ENCODE data around the gene RNF212. TPM values are rescaled to one million over a fixed set of nuclear protein-coding genes. Genes with fewer than 3 reads are reported as not detected.

RNF212 gene
- total RNA-seq, 2 experiments from 2014 or later, result 2.4 to 5.6 TPM

GRCh38 chr4:1035510-1035909 lies 77.9 kb downstream of the RNF212 start:
- no peak for DNase-seq
- Mint-ChIP-seq H3K27me3 (no peaks in the 10 kb centered on the region), H3K4me1 (no peaks in the 10 kb centered on the region), H3K9me3 (ENCODE audit: low read depth) (no peaks in the 10 kb centered on the region), H3K36me3 (ENCODE audit: low read depth) (no peaks in the 10 kb centered on the region), H3K27ac (no peak overlapping the region), H3K4me3 (no peak overlapping the region)
- CTCF ChIA-PET, result no interaction called here
- intact Hi-C loops (cut with DNase I, micrococcal nuclease), result no loop called here
- POLR2A ChIA-PET, result no interaction called here
- no peak for ATAC-seq

DNA sequence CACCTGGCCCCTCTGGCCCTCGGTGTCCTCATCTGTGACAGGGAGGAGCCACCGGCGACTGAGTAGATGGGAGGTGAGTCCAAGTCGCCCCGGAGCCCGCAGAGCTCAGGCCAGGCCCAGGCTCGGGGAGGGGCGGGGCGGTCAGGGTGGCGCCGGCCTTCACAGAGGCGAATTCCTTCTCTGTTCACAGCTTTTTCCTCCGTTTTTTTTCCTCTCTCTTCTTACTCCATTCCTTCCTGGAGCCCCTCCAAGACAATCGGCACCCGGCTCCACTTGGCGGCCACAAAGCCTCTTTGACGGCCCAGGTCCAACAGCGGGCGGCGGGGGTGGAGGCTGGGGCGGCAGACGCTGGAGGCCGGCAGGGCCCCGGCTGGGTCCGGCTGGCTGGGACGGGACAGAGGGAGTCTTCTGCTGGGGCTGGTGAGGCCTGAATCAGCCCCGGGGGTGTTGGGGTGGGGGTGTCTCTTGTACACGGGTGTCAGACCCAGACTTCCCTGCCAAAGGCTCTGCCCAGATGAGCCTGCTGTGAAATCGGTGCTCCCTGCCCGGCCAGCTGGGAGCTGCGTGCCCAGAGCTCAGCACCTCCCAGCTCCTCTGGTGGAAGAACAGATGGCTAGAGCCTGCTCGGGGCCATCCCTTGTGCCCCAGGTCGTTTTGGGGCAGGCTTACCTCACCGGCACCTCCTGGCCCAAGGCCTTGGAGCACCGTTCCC lies 79.4 kb downstream of the RNF212 start:
- intact Hi-C loops (cut with DNase I, micrococcal nuclease), result no loop called here
- DNase-seq (no peak), ATAC-seq (no peak)
- Mint-ChIP-seq H3K36me3 (ENCODE audit: low read depth) (no peaks in the 10 kb centered on the region), H3K27ac (no peak overlapping the region), H3K4me3 (no peak overlapping the region), H3K4me1 (no peaks in the 10 kb centered on the region), H3K9me3 (ENCODE audit: low read depth) (no peaks in the 10 kb centered on the region), H3K27me3 (no peaks in the 10 kb centered on the region)
- ChIA-PET POLR2A (no interaction called here), CTCF (no interaction called here)

GRCh38 chr4:1032861-1033260 lies 80.5 kb downstream of the RNF212 start:
- no peak overlapping the region for H3K4me3 Mint-ChIP-seq
- POLR2A ChIA-PET, result no interaction called here

DNA sequence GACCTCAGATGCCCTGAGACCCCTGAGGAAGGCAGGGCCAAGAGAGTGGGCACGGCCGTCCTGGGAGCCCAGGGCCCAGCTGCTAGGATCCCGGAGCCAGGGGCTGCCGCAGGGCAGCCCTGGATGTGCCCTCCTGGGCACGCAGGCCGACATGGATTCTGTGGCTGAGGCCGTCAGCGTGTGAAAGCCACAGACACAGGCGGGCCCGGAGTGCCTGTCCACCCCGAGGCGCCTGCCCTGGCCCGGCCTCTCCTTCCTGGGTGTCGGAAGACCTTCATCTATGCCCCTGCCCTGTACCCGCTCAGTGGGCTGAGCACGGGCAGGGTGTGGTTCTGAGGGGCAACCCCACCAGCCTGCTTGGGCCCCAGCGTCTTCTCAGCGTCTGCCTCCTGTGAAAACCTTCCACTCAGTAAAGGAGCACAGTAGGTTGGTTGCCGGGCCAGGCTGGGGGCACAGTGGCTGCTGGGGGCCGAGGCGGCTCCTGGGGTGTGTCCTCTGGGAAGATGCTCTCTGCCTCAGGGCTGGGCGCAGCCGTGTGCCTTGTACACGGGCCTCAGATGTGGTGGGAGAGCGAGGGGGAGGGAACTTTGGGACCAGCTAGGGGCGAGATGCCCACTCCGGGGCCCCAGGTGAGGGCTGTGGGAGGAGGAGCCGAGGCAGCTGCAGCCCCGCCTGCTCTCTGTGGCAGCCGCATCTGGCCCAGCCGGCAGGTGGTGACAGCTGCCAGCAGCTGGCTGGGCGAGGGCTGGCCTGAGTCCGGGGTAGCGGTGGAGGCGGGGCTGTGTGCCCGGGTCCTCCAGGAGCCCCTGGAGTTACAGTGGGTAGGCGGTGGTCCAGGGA lies 81.2 kb downstream of the RNF212 start:
- Mint-ChIP-seq H3K9me3 (ENCODE audit: low read depth) (no peaks in the 10 kb centered on the region), H3K27ac (no peak overlapping the region), H3K27me3 (no peaks in the 10 kb centered on the region), H3K4me1 (no peaks in the 10 kb centered on the region), H3K4me3 (no peak overlapping the region), H3K36me3 (ENCODE audit: low read depth) (no peaks in the 10 kb centered on the region)
- intact Hi-C loops (cut with DNase I, micrococcal nuclease), result no loop called here
- ATAC-seq (peak; percentile 28), DNase-seq (peak; percentile 35)
- POLR2A ChIA-PET, result no interaction called here
- CTCF ChIA-PET, result no interaction called here

More at GRCh38 chr4:1032861-1033260, 80.5 kb downstream of the RNF212 start:
- H3K9me3 Mint-ChIP-seq (ENCODE audit: low read depth), result no peaks in the 10 kb centered on the region
- no peaks in the 10 kb centered on the region for H3K27me3 Mint-ChIP-seq
- H3K4me1 Mint-ChIP-seq, result no peaks in the 10 kb centered on the region
- intact Hi-C loops (cut with DNase I, micrococcal nuclease), result no loop called here
- no peaks in the 10 kb centered on the region for H3K36me3 Mint-ChIP-seq (ENCODE audit: low read depth)
- CTCF ChIA-PET, result no interaction called here
- no peak for DNase-seq
- ATAC-seq, result no peak
- no peak overlapping the region for H3K27ac Mint-ChIP-seq

DNA sequence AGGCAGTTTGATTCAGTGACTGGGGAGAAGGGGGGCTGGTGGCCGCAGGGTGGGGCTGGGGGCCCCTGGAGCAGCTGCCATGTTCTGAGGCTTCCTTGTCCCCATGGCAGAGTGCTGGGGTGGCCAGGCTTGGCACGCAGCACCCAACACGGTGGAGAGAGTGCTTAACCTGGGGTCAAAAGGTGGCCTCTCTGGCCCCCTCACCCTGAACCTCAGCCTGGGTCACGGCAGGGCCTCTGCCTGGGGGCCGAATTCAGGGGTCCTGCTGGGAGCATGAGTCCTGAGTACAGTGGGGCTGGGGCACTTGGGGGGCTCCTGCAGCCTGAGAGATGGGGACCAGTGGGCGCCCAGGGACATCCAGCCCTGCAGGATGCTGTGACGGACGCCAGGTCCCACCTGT lies 82.0 kb downstream of the RNF212 start:
- no peak for ATAC-seq
- ChIA-PET CTCF (no interaction called here), POLR2A (no interaction called here)
- no peak overlapping the region for H3K27ac Mint-ChIP-seq
- H3K4me1 Mint-ChIP-seq, result no peaks in the 10 kb centered on the region
- no peaks in the 10 kb centered on the region for H3K9me3 Mint-ChIP-seq (ENCODE audit: low read depth)
- intact Hi-C loops (cut with DNase I, micrococcal nuclease), result no loop called here
- H3K36me3 Mint-ChIP-seq (ENCODE audit: low read depth), result no peaks in the 10 kb centered on the region
- no peak overlapping the region for H3K4me3 Mint-ChIP-seq
- DNase-seq, result no peak
- no peaks in the 10 kb centered on the region for H3K27me3 Mint-ChIP-seq

- intact Hi-C loops (cut with DNase I, micrococcal nuclease), result no loop called here
- Mint-ChIP-seq H3K27me3 (no peaks in the 10 kb centered on the region), H3K4me3 (no peak overlapping the region), H3K27ac (no peak overlapping the region), H3K4me1 (peaks cover 5% of the 10 kb centered on the region), H3K36me3 (ENCODE audit: low read depth) (peaks cover 6% of the 10 kb centered on the region), H3K9me3 (ENCODE audit: low read depth) (no peaks in the 10 kb centered on the region)
- DNase-seq, result no peak
- ChIA-PET POLR2A (no interaction called here), CTCF (no interaction called here)
- no peak for ATAC-seq
These were observed 82.8 kb downstream of the RNF212 start for GRCh38 chr4:1030559-1030958.

- ATAC-seq, result no peak
- H3K27ac Mint-ChIP-seq, result no peak overlapping the region
- CTCF ChIA-PET, result interaction anchor here (0.5 kb wide), 1 partner anchor 717 kb away, joined by 3 read pairs; no protein-coding TSS in a partner anchor
These were observed 83.3 kb downstream of the RNF212 start for GRCh38 chr4:1030031-1030430.

DNA sequence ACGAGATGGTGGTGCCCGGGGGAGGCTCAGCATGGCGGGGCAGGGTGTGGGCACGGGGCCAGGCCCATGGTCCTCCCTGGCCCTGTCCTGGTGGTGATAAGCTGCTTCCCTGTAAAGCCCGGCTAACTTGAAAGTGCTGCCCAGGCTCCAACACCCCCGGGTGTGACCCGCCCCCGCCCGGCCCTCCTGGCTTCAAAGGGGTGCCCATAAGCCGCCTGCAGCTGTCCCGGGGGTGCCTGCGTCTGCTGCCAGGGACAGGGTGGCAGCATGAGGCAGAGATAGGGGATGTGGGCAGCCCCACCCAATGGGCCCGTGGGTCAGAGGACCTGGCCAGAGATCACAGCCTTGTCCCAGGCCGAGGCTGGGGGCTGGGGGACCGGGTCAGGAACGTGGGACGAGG lies 83.8 kb downstream of the RNF212 start:
- Mint-ChIP-seq H3K4me1 (peaks cover 5% of the 10 kb centered on the region), H3K4me3 (no peak overlapping the region), H3K27me3 (no peaks in the 10 kb centered on the region), H3K9me3 (ENCODE audit: low read depth) (no peaks in the 10 kb centered on the region), H3K27ac (no peak overlapping the region), H3K36me3 (ENCODE audit: low read depth) (peaks cover 11% of the 10 kb centered on the region)
- ATAC-seq (no peak), DNase-seq (no peak)
- ChIA-PET CTCF (interaction anchor here (0.5 kb wide), 1 partner anchor 717 kb away, joined by 3 read pairs; no protein-coding TSS in a partner anchor), POLR2A (no interaction called here)
- intact Hi-C loops (cut with DNase I, micrococcal nuclease), result no loop called here

More at GRCh38 chr4:1030031-1030430, 83.3 kb downstream of the RNF212 start:
- POLR2A ChIA-PET, result no interaction called here
- no peak for DNase-seq
- Mint-ChIP-seq H3K27me3 (no peaks in the 10 kb centered on the region), H3K9me3 (ENCODE audit: low read depth) (no peaks in the 10 kb centered on the region), H3K36me3 (ENCODE audit: low read depth) (peaks cover 11% of the 10 kb centered on the region), H3K4me1 (peaks cover 5% of the 10 kb centered on the region), H3K4me3 (no peak overlapping the region)
- intact Hi-C loops (cut with DNase I, micrococcal nuclease), result no loop called here

GRCh38 chr4:1028574-1029220 lies 84.7 kb downstream of the RNF212 start:
- Mint-ChIP-seq H3K27ac (no peak overlapping the region), H3K4me1 (peaks cover 5% of the 10 kb centered on the region), H3K9me3 (ENCODE audit: low read depth) (no peaks in the 10 kb centered on the region), H3K27me3 (no peaks in the 10 kb centered on the region), H3K36me3 (ENCODE audit: low read depth) (peaks cover 11% of the 10 kb centered on the region), H3K4me3 (no peak overlapping the region)
- ATAC-seq, result no peak
- CTCF ChIA-PET, result no interaction called here
- no peak for DNase-seq
- POLR2A ChIA-PET, result no interaction called here
- intact Hi-C loops (cut with DNase I, micrococcal nuclease), result no loop called here

GRCh38 chr4:1027915-1028238 lies 85.5 kb downstream of the RNF212 start:
- H3K27ac Mint-ChIP-seq, result no peak overlapping the region
- peaks cover 5% of the 10 kb centered on the region for H3K4me1 Mint-ChIP-seq
- CTCF ChIA-PET, result no interaction called here

DNA sequence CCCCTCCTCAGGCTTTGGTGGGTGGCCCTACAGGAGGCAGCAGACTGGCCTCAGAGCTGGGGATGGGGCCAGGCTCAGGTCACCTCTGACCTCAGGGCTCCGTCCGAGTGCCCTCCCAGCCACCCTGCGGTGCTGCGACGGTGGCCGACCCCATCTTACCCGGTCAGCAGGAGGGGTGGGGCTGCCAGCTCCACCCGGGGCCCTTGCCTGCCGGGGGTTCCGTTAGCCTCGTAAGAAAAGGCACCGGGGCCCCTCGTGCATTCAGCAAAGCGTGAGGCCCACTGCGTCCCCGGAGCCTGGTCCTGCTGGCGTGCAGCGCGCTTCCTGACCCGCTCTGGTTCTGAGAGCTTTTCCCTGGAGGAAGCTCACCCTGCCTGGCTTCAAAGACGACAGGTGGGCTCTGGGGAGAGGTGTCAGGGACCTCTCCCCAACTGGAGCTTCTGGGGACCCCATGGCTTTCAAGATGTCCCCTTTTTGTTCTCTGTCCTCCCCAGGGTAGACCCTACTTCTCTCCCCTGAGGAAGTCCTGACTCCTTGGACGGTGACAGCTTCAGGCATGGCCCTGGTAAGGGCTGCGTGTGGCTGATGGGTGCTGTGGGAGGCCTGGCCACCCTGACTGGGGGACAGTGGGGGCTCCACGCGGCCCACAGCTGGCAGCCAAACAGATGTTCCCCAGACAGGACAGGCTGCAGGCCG lies 86.0 kb downstream of the RNF212 start:
- Mint-ChIP-seq H3K4me3 (no peak overlapping the region), H3K36me3 (ENCODE audit: low read depth) (peaks cover 11% of the 10 kb centered on the region), H3K4me1 (peaks cover 5% of the 10 kb centered on the region), H3K9me3 (ENCODE audit: low read depth) (no peaks in the 10 kb centered on the region), H3K27ac (no peak overlapping the region), H3K27me3 (no peaks in the 10 kb centered on the region)
- intact Hi-C loops (cut with DNase I, micrococcal nuclease), result no loop called here
- DNase-seq (no peak), ATAC-seq (no peak)
- ChIA-PET POLR2A (no interaction called here), CTCF (no interaction called here)

More at GRCh38 chr4:1027915-1028238, 85.5 kb downstream of the RNF212 start:
- Mint-ChIP-seq H3K9me3 (ENCODE audit: low read depth) (no peaks in the 10 kb centered on the region), H3K4me3 (no peak overlapping the region), H3K36me3 (ENCODE audit: low read depth) (peaks cover 11% of the 10 kb centered on the region), H3K27me3 (no peaks in the 10 kb centered on the region)
- POLR2A ChIA-PET, result no interaction called here
- no peak for ATAC-seq
- intact Hi-C loops (cut with DNase I, micrococcal nuclease), result no loop called here
- DNase-seq, result no peak
